GM18498 (cell line): ENCODE data around the gene IGFBP1.
"Not testable (repeated sequence)": the region's sequence is repeated elsewhere in the genome, so short reads cannot be mapped to it uniquely, and the experiment has no call there.

Experiments used
- ATAC-seq: cut with Tn5 transposase; IDR thresholded peaks from one replicate; pipeline ENCODE4 v1.9.1; 2021; ENCODE audit warnings: mild to moderate bottlenecking, moderate library complexity; ENCODE audit not compliant: unreplicated experiment

The IGFBP1 gene

GRCh38 chr7:45888185-45888992, at the start of gene IGFBP1:
Gene IGFBP1 (plus strand): TSS chr7:45888488. CDS start chr7:45888653, 165 bp downstream.
- no peak for ATAC-seq

- ATAC-seq = not testable (repeated sequence)
These were observed 49.4 kb upstream of the IGFBP1 start for GRCh38 chr7:45838852-45839251.

- ATAC-seq = not testable (repeated sequence)
These were observed 46.2 kb upstream of the IGFBP1 start for GRCh38 chr7:45841926-45842717.

GRCh38 chr7:45846536-45846935, 41.8 kb upstream of the IGFBP1 start:
- ATAC-seq = not testable (repeated sequence)

GRCh38 chr7:45848734-45849133, 39.6 kb upstream of the IGFBP1 start:
- ATAC-seq = not testable (repeated sequence)

GRCh38 chr7:45852984-45853383, 35.3 kb upstream of the IGFBP1 start:
- ATAC-seq = not testable (repeated sequence)

- not testable (repeated sequence) for ATAC-seq
These were observed 34.8 kb upstream of the IGFBP1 start for GRCh38 chr7:45853491-45853890.

- not testable (repeated sequence) for ATAC-seq
These were observed 32.6 kb upstream of the IGFBP1 start for GRCh38 chr7:45855680-45856079.

- ATAC-seq = not testable (repeated sequence)
These were observed 31.4 kb upstream of the IGFBP1 start for GRCh38 chr7:45856888-45857287.

GRCh38 chr7:45863715-45864114, 24.6 kb upstream of the IGFBP1 start:
- no peak for ATAC-seq

- ATAC-seq = no peak
These were observed 22.5 kb upstream of the IGFBP1 start for GRCh38 chr7:45865594-45866410.

GRCh38 chr7:45867471-45867870, 20.8 kb upstream of the IGFBP1 start:
- ATAC-seq = no peak

- ATAC-seq = no peak
These were observed 18.9 kb upstream of the IGFBP1 start for GRCh38 chr7:45869426-45869825.

- no peak for ATAC-seq
These were observed 15.9 kb upstream of the IGFBP1 start for GRCh38 chr7:45872116-45873034.

GRCh38 chr7:45873035-45873354, 15.3 kb upstream of the IGFBP1 start, which contains the start of gene CCDC201:
Gene CCDC201 (minus strand): TSS chr7:45873082. CDS start chr7:45873007, 75 bp downstream.
- ATAC-seq = no peak

GRCh38 chr7:45873355-45873754, 14.9 kb upstream of the IGFBP1 start:
- ATAC-seq = no peak

GRCh38 chr7:45874408-45875131, 13.7 kb upstream of the IGFBP1 start:
- no peak for ATAC-seq

- ATAC-seq = no peak
These were observed 11.8 kb upstream of the IGFBP1 start for GRCh38 chr7:45876519-45876918.

GRCh38 chr7:45878457-45879144, 9.7 kb upstream of the IGFBP1 start:
- no peak for ATAC-seq
